ENCODE data around the gene CDCP1. TPM values are rescaled to one million over a fixed set of nuclear protein-coding genes. Genes with fewer than 3 reads are reported as not detected.
A peak's percentile ranks its signal among the peaks of the same experiment; 100 is the strongest.

The CDCP1 gene
- total and polyA plus RNA-seq, 2 experiments from 2014 or later = 5.4 to 8.8 TPM

DNA sequence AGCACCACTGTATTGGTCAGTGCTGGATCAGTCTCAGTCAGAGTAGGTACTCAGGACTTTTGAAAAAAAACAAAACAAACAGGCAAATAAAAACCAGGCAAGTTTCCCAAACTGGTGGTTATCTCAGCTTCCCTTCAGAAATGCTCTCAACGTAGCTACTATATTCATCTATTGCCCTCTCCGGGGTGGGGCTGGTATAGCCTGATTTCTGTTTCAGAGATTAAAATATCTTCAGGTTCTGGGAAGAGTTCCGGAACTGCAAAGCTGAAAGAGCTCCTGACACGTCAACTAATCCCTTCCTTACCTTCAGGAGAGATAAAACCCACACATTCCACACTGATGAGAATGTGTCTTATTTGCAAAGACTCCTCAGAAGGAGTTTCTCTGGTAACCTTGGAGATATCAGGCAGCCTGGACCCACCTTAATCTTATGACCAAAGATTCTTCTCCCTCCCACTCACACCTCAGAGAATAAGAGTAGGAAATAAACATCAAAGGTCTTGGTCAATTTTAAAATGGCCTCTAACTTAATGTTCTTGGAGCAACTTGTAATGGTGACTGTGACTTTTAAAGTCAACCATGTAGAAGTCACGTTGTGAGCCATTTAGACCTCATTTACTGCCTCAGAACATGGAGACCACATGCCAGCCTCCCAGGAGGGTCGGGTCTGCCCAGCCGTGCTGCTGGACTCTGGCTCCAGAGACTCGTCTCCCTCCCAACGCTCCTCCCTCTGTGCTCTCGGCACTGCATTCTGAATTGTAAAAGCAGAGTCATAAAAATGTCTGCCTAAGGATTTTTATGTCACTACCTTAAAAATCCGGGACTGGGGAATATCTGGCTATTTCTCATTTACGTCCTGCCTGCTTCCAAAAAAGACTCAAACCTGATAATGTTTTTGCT, 53.8 kb downstream of the CDCP1 start:
- Histone ChIP-seq H3K4me2 (ENCODE audit: unreplicated experiment) (peak overlapping the region; percentile 48), H3K36me3 (ENCODE audit: low read depth) (no peaks in the 10 kb centered on the region), H3K27me3 (replicated peaks; ENCODE audit: insufficient read depth) (no peaks in the 10 kb centered on the region), H3K4me1 (ENCODE audit: insufficient read depth) (peaks cover 13% of the 10 kb centered on the region), H3K9ac (peak overlapping the region; percentile 24), H3K9me2 (ENCODE audit: insufficient read depth) (no peaks in the 10 kb centered on the region), H3K4me3 (peak overlapping the region; percentile 0; the same call in 1 of the 2 replicates), H3F3A (ENCODE audit: insufficient read depth) (peaks cover 9% of the 10 kb centered on the region; the same call in 1 of the 2 replicates), H2AFZ (peak overlapping the region; percentile 62), H3K79me2 (ENCODE audit: insufficient read depth) (no peaks in the 10 kb centered on the region), H3K27ac (peak overlapping the region; percentile 48), H4K20me1 (ENCODE audit: insufficient read depth) (no peaks in the 10 kb centered on the region), H3K9me3 (ENCODE audit: low read depth) (no peaks in the 10 kb centered on the region)
- 28 to 30% methylated on average over 12 of the region's 12 CpGs for WGBS, 2 experiments (ENCODE audit: low coverage in 1 of 2, low lambda C conversion rate in 2 of 2, missing lambda C conversion rate in 2 of 2)
- no peak for TF ChIP-seq EZH2phosphoT487 (IDR thresholded peaks at IDR 0.05; ENCODE audit: insufficient read depth, low read depth)
- TF ChIP-seq EZH2 (IDR thresholded peaks at IDR 0.05; ENCODE audit: insufficient read depth, poor library complexity, severe bottlenecking) = no peak
- DNase-seq = peak; percentile 67
- in situ Hi-C loops (cut with MboI) = no loop called here

DNA sequence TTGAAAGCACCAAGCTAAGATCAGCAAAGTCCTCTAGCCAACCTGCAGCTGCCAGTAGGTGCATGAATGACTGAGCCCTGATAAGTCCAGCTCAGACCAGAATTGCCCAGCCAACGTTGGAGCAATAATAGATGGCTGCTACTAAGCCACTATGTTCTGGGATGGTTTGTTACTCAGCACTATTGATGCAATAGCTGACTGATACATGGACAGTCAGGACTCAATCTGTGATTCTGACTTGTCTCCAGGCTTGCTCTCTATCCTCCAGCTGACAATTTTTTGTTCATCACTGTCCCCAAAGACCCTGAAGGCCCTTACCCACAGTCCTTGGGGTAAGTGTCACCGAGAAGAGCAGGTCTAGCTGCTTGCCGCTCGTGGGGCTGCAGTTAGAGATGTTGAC, 55.3 kb downstream of the CDCP1 start:
- Histone ChIP-seq H3K9me2 (ENCODE audit: insufficient read depth) (no peaks in the 10 kb centered on the region), H3K4me1 (ENCODE audit: insufficient read depth) (peaks cover 16% of the 10 kb centered on the region), H3K36me3 (ENCODE audit: low read depth) (no peaks in the 10 kb centered on the region), H3K9ac (no peak overlapping the region), H3K27me3 (replicated peaks; ENCODE audit: insufficient read depth) (no peaks in the 10 kb centered on the region), H3K4me3 (no peak overlapping the region), H2AFZ (no peak overlapping the region), H3K9me3 (ENCODE audit: low read depth) (no peaks in the 10 kb centered on the region), H3K79me2 (ENCODE audit: insufficient read depth) (no peaks in the 10 kb centered on the region), H4K20me1 (ENCODE audit: insufficient read depth) (no peaks in the 10 kb centered on the region), H3K4me2 (ENCODE audit: unreplicated experiment) (no peak overlapping the region), H3K27ac (no peak overlapping the region), H3F3A (ENCODE audit: insufficient read depth) (peaks cover 17% of the 10 kb centered on the region)
- in situ Hi-C loops (cut with MboI) = no loop called here
- TF ChIP-seq EZH2phosphoT487 (IDR thresholded peaks at IDR 0.05; ENCODE audit: insufficient read depth, low read depth) (no peak), EZH2 (IDR thresholded peaks at IDR 0.05; ENCODE audit: insufficient read depth, poor library complexity, severe bottlenecking) (no peak)
- DNase-seq = no peak
- 92 to 98% methylated on average over 4 of the region's 4 CpGs for WGBS, 2 experiments (ENCODE audit: low coverage in 1 of 2, low lambda C conversion rate in 2 of 2, missing lambda C conversion rate in 2 of 2)

DNA sequence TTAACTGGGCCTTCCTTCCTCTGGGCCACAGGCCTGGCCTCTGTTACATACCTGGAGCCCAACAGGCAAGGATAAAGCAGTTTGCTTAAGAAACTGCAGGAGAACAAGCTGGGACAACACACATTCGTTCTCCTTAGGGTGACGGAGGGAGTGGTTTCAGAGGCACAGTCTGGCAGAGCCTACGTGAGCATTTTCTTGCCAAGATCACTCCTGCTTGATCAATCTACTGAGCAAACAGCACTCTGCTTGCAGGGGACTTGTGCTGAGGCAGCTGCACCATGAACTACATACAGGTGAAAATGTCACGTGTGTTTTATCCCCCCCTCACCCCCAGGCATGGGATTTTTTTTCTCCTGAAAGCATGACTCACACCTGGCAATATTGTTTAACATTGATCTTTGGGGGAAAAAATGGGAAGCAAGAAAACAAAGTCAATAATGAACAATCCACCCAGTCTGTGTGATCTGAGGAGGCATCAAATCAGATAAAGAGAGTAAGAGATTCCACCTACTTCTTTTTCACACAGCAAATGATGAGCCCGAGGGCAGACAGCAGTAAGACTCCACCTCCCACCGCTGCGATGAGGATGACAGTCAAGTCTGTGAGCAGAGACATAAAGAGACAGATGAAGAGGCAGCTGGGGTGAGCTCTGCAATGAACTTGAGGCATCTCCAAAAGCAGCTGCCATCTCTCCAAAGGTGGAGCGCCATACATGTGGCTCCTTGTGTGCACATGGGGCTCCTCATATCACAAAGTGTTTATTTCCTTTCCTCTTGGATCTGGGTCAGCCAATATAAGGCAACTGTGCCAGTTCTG, 57.4 kb downstream of the CDCP1 start:
- H3K4me3 ChIP-seq = no peak overlapping the region
- H3K79me2 ChIP-seq (ENCODE audit: insufficient read depth) = no peaks in the 10 kb centered on the region
- DNase-seq = no peak
- no peaks in the 10 kb centered on the region for H3K9me3 ChIP-seq (ENCODE audit: low read depth)
- H3K9ac ChIP-seq = no peak overlapping the region
- in situ Hi-C loops (cut with MboI) = no loop called here
- H3K27me3 ChIP-seq (replicated peaks; ENCODE audit: insufficient read depth) = no peaks in the 10 kb centered on the region
- no peak overlapping the region for H3K4me2 ChIP-seq (ENCODE audit: unreplicated experiment)
- H3K27ac ChIP-seq = no peak overlapping the region
- no peaks in the 10 kb centered on the region for H3K9me2 ChIP-seq (ENCODE audit: insufficient read depth)
- H3K36me3 ChIP-seq (ENCODE audit: low read depth) = no peaks in the 10 kb centered on the region
- peaks cover 29% of the 10 kb centered on the region for H3F3A ChIP-seq (ENCODE audit: insufficient read depth)
- 73 to 80% methylated on average over 8 of the region's 8 CpGs for WGBS, 2 experiments (ENCODE audit: low coverage in 1 of 2, low lambda C conversion rate in 2 of 2, missing lambda C conversion rate in 2 of 2)
- no peak overlapping the region for H2AFZ ChIP-seq
- no peak for TF ChIP-seq EZH2phosphoT487 (IDR thresholded peaks at IDR 0.05; ENCODE audit: insufficient read depth, low read depth)
- no peak for TF ChIP-seq EZH2 (IDR thresholded peaks at IDR 0.05; ENCODE audit: insufficient read depth, poor library complexity, severe bottlenecking)
- peaks cover 31% of the 10 kb centered on the region for H3K4me1 ChIP-seq (ENCODE audit: insufficient read depth)
- H4K20me1 ChIP-seq (ENCODE audit: insufficient read depth) = no peaks in the 10 kb centered on the region

DNA sequence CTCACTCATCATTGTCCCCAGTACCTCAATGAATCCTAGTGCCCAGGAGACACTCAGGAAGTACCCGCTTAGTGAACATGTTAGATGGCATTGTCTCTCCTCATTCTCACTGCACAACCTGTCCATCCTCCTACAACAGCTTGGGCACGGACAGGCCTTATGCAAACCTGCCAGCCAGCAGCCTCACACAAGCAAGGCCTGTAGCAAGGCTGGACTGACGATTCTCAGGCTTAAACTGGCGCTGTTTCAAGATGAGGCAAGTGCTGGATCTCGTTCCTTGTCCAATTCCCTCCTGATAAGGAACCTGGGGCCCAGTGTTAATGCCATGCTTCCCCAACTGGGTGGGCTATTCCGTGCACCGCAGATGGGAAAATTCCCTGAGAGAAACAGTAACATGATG, 59.0 kb downstream of the CDCP1 start:
- in situ Hi-C loops (cut with MboI) = no loop called here
- H3K79me2 ChIP-seq (ENCODE audit: insufficient read depth) = no peaks in the 10 kb centered on the region

More for the DNA sequence above, 59.0 kb downstream of the CDCP1 start:
- Histone ChIP-seq H4K20me1 (ENCODE audit: insufficient read depth) (no peaks in the 10 kb centered on the region), H2AFZ (no peak overlapping the region), H3K9ac (no peak overlapping the region), H3K27ac (no peak overlapping the region), H3K9me2 (ENCODE audit: insufficient read depth) (no peaks in the 10 kb centered on the region), H3K4me2 (ENCODE audit: unreplicated experiment) (no peak overlapping the region), H3F3A (ENCODE audit: insufficient read depth) (peaks cover 26% of the 10 kb centered on the region), H3K27me3 (replicated peaks; ENCODE audit: insufficient read depth) (no peaks in the 10 kb centered on the region), H3K4me1 (ENCODE audit: insufficient read depth) (peaks cover 24% of the 10 kb centered on the region), H3K9me3 (ENCODE audit: low read depth) (no peaks in the 10 kb centered on the region), H3K4me3 (no peak overlapping the region), H3K36me3 (ENCODE audit: low read depth) (no peaks in the 10 kb centered on the region)
- no peak for DNase-seq
- no peak for TF ChIP-seq EZH2phosphoT487 (IDR thresholded peaks at IDR 0.05; ENCODE audit: insufficient read depth, low read depth)
- TF ChIP-seq EZH2 (IDR thresholded peaks at IDR 0.05; ENCODE audit: insufficient read depth, poor library complexity, severe bottlenecking) = no peak
- WGBS, 2 experiments (ENCODE audit: low coverage in 1 of 2, low lambda C conversion rate in 2 of 2, missing lambda C conversion rate in 2 of 2) = 88 to 93% methylated on average over 7 of the region's 7 CpGs

Data from GM23248 (cell line).